Mesothelial cell of epicardium (in vitro differentiated cells): Measurements from ENCODE around the gene FGR. TPM values are rescaled to one million over a fixed set of nuclear protein-coding genes. Genes with fewer than 3 reads are reported as not detected.
A peak's percentile ranks its signal among the peaks of the same experiment; 100 is the strongest.

Experiments used
- DNase-seq, 2 experiments: peaks; one replicate each; pipeline ENCODE4 v3.0.0; 2021; ENCODE audit warnings: low spot score in 2 of 2; ENCODE audit not compliant: unreplicated experiment in 2 of 2
- H3K27ac Mint-ChIP-seq: 2 replicates; pipeline ENCODE4 v1.8.0; 2021; ENCODE audit warnings: mixed read lengths
- H3K27me3 Mint-ChIP-seq: 2 replicates; pipeline ENCODE4 v1.8.0; 2021; ENCODE audit warnings: low read depth, mixed read lengths
- H3K36me3 Mint-ChIP-seq: 2 replicates; pipeline ENCODE4 v1.8.0; 2021; ENCODE audit warnings: mixed read lengths
- H3K4me1 Mint-ChIP-seq: 2 replicates; pipeline ENCODE4 v1.8.0; 2021; ENCODE audit warnings: mixed read lengths
- H3K4me3 Mint-ChIP-seq: 2 replicates; pipeline ENCODE4 v1.8.0; 2021; ENCODE audit warnings: mild to moderate bottlenecking, moderate library complexity, mixed read lengths
- H3K9me3 Mint-ChIP-seq: 2 replicates; pipeline ENCODE4 v1.8.0; 2021; ENCODE audit warnings: mixed read lengths
- total RNA-seq: library from RNA; stranded (reverse); gene quantifications from 3 replicates; pipeline ENCODE4 v1.2.1, GENCODE V29; 2021
- TF ChIP-seq, protein P1 (sequence below): fragments of 200-600 bp; sonication (generic); IDR thresholded peaks from one replicate; pipeline ENCODE4 v1.5.0; 2021; ENCODE audit warnings: antibody characterized with exemption; ENCODE audit not compliant: unreplicated experiment

Gene FGR
- total RNA-seq, 1 donor from 2014 or later: 0.11 TPM

DNA sequence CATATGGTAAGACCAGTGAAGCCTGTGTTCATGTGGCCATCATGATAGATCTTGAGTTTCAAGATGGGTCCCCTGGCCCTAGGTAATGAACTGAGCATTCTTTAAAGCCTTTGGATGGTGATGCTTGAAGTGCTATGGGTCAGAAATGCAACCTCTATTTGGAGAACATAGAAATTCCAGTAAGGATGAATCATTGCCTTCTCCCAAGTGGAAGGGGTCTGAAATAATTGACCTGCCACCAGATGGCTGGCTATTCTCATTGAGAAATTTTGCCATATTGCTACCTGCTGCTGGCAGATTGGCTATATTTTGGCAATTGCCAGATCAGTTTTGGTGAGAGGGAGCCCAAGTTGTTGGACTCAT lies 37.7 kb upstream of the FGR start:
- DNase-seq: no peak
- TF ChIP-seq, protein P1, sequence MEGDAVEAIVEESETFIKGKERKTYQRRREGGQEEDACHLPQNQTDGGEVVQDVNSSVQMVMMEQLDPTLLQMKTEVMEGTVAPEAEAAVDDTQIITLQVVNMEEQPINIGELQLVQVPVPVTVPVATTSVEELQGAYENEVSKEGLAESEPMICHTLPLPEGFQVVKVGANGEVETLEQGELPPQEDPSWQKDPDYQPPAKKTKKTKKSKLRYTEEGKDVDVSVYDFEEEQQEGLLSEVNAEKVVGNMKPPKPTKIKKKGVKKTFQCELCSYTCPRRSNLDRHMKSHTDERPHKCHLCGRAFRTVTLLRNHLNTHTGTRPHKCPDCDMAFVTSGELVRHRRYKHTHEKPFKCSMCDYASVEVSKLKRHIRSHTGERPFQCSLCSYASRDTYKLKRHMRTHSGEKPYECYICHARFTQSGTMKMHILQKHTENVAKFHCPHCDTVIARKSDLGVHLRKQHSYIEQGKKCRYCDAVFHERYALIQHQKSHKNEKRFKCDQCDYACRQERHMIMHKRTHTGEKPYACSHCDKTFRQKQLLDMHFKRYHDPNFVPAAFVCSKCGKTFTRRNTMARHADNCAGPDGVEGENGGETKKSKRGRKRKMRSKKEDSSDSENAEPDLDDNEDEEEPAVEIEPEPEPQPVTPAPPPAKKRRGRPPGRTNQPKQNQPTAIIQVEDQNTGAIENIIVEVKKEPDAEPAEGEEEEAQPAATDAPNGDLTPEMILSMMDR: no peak
- peaks cover 34% of the 10 kb centered on the region for H3K4me1 Mint-ChIP-seq
- H3K9me3 Mint-ChIP-seq: no peaks in the 10 kb centered on the region
- H3K27ac Mint-ChIP-seq: peak overlapping the region; percentile 98
- peaks cover 2% of the 10 kb centered on the region for H3K36me3 Mint-ChIP-seq
- no peaks in the 10 kb centered on the region for H3K27me3 Mint-ChIP-seq
- H3K4me3 Mint-ChIP-seq: peak overlapping the region; percentile 96

DNA sequence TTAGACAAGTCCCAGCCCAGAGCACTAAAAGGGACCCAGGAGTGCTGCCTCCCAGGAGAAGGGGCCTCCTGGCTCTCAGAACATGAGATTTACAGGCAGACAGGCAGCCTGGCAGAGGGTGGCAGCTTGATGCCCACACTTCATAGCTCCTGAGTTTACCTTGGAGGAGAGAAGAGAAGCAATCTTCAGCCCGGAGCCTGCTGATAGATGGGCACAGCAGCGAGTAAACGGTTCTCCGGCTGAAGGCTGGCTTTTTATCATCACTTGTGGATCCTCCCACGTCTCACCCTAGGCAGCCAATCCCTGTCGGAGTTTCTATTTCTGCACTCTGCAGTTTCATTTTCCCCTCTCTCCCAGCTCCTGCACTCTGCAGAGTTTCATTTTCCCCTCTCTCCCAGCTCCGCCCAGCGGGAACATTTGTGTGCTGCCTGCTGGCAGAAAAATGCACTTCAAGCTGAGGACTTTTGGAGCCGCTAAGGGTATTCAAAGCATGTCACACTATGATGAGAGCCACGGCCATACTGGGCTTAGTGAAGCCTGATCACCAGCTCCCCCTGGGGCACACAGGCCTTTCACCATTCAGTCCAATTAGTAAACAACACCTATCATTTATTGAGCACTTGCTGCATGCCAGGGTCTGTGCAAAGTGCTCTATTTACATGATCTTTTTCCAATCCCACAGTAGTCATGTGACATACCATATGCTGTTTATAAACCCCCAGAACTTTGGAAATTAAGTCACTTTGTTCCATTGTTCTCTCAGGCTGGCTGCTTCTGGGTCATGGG lies 37.2 kb upstream of the FGR start, which contains the start of gene IFI6:
Gene IFI6 (minus strand): TSS at position 229 of the 786 bp plus-strand sequence. CDS start 2,878 bp downstream, outside the sequence.
- H3K27ac Mint-ChIP-seq: peak within 1 kb of the TSS; percentile 98
- TF ChIP-seq, protein P1: no peak

DNA sequence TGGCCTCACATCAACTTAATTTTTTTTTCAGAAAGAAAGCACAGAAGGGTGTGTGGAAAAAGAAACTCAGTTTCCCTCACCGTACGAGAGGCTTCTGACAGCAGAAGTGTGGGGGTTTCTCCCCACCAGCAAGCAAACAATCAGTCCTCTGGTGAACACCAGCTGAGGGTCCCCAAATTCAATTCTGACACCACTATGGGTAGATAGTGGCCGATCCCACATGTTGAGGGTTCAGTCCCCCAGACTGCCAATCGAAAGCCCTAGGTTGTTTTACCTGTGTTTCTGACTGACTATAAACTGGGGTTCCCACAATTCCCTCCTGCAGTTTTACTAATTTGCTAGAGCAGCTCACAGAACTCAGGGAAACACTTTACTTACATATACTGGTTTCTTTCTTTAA lies 34.9 kb upstream of the FGR start:
- H3K9me3 Mint-ChIP-seq: no peaks in the 10 kb centered on the region
- peaks cover 14% of the 10 kb centered on the region for H3K36me3 Mint-ChIP-seq
- peak overlapping the region; percentile 96 for H3K4me3 Mint-ChIP-seq
- H3K27ac Mint-ChIP-seq: no peak overlapping the region
- DNase-seq: no peak
- H3K27me3 Mint-ChIP-seq: no peaks in the 10 kb centered on the region
- H3K4me1 Mint-ChIP-seq: peaks cover 34% of the 10 kb centered on the region
- TF ChIP-seq, protein P1: no peak

More for the DNA sequence above, 37.2 kb upstream of the FGR start, which contains the start of gene IFI6:
- H3K4me1 Mint-ChIP-seq: peaks cover 34% of the 10 kb centered on the region
- no peaks in the 10 kb centered on the region for H3K9me3 Mint-ChIP-seq
- H3K36me3 Mint-ChIP-seq: peaks cover 5% of the 10 kb centered on the region
- peak within 1 kb of the TSS; percentile 96 for H3K4me3 Mint-ChIP-seq
- DNase-seq: peak; percentile 72 to 83
- no peaks in the 10 kb centered on the region for H3K27me3 Mint-ChIP-seq

DNA sequence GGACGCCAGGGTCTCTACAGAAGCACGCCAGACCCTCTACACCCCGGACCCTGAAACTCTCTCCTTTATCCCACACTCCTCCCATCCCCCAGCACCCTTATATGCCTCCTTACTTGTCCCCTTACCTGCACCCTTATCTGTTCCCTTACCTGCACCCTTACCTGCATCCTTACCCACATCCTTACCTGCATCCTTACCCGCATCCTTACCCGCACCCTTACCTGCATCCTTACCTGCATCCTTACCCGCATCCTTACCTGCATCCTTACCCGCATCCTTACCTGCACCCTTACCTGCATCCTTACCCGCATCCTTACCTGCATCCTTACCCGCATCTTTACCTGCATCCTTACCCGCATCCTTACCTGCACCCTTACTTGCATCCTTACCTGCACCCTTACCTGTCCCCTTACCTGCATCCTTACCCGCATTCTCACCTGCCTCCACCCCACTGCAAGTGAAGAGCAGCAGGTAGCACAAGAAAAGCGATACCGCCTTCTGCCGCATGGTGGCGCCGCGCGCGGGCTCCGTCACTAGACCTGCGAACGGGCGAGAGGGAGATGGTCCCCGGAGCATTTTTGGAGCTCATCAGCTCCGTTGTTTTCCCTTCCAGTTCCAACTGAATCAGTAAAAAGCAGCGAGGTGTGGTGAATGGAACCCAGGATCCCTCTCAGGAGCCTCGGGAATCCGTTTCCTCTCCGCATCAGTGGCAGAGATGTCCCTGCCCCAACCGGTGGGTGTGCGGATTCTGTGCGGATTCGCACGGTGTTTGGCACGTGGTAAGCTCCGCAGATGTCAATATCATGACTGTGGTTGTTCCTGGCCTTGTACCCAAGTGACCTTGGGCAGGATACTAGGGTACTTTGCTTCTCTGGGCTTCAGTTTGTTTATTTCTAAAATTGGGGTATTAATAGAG lies 34.1 kb upstream of the FGR start:
- Mint-ChIP-seq H3K4me1 (peaks cover 34% of the 10 kb centered on the region), H3K4me3 (peak overlapping the region; percentile 63), H3K27me3 (no peaks in the 10 kb centered on the region), H3K36me3 (peaks cover 14% of the 10 kb centered on the region), H3K27ac (peak overlapping the region; percentile 68), H3K9me3 (no peaks in the 10 kb centered on the region)
- TF ChIP-seq, protein P1: peak; percentile 94
- DNase-seq: peak; percentile 64 to 93

DNA sequence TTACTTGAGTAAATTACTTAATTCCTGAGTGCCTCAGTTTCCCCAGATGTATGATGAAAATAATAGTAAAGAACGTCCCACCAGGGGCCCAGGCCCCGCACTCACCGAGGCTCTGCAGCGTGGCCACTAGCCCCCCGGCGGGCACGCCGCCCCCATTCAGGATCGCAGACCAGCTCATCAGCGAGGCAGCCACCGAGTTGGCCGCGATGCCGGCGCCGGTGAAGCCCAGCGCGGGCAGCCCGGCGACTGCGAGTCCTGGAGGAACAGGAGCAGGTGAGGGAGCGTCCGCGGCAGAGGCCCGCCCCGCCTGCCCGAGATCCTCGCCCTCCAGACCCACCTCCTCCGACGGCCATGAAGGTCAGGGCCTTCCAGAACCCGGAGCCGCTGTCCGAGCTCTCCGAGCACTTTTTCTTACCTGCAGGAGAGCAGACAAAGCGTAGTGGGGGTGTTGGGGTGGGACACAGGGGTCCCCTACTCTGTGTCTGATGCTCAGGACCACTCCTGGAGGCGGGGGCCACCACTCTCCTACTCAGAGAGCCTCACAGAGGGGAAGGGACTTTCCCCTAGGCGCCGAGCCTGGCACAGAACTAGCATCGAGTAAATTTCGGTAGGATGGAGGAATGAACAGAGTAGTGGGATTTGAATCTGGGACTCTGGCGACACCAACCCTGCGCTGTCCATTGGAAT lies 33.3 kb upstream of the FGR start:
- TF ChIP-seq, protein P1: no peak
- Mint-ChIP-seq H3K27me3 (no peaks in the 10 kb centered on the region), H3K36me3 (peaks cover 14% of the 10 kb centered on the region), H3K27ac (no peak overlapping the region), H3K9me3 (no peaks in the 10 kb centered on the region), H3K4me3 (no peak overlapping the region), H3K4me1 (peaks cover 36% of the 10 kb centered on the region)
- no peak for DNase-seq
